Measurements from ENCODE around the gene CRK. TPM values are rescaled to one million over a fixed set of nuclear protein-coding genes. Genes with fewer than 3 reads are reported as not detected.

Gene CRK
- total RNA-seq (ENCODE audit: low replicate concordance): 70.0 and 106 TPM in 2 replicates

DNA sequence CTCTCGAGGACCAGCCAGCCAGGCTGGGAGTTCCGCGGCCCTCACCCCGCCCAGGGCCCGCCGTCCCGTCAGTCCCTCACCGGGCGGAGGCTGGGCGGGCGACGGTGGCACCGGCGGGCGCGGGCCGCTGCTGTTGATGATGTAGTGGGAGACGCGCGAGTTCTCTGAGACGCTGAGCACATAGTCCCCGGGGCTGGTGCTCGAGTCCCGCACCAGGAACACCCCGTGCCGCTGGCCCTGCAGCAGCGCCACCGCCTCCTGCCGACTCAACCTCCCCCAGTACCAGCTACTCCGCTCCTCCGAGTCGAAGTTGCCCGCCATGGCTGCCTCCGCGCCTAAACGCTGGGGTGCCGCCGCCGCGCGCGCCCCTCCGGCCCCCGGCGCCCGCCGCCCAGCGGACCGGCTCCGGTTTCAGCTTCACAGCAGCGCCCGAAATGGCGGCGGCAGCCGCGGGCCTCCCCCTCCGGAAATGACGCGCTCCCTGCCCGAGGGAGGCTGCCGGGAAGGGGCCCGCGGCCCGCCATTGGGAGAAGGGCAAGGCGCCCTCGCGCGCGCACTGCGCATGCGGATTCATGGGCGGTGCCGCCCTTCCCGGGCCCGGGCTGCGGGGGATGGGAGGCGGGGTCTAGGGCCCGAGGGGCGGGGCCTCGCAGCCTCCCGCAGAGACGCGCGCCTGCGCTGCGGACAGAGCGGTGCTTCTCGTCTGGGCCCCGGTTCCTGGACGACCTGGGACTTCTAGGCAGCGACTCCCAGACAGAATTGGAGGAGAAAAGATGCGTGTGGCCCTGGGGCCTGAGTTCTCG is at the start of gene CRK:
Gene CRK (minus strand): TSS at position 436 of the 803 bp plus-strand sequence. CDS start 115 bp downstream, at position 321.
- TF ChIP-seq, protein P1, sequence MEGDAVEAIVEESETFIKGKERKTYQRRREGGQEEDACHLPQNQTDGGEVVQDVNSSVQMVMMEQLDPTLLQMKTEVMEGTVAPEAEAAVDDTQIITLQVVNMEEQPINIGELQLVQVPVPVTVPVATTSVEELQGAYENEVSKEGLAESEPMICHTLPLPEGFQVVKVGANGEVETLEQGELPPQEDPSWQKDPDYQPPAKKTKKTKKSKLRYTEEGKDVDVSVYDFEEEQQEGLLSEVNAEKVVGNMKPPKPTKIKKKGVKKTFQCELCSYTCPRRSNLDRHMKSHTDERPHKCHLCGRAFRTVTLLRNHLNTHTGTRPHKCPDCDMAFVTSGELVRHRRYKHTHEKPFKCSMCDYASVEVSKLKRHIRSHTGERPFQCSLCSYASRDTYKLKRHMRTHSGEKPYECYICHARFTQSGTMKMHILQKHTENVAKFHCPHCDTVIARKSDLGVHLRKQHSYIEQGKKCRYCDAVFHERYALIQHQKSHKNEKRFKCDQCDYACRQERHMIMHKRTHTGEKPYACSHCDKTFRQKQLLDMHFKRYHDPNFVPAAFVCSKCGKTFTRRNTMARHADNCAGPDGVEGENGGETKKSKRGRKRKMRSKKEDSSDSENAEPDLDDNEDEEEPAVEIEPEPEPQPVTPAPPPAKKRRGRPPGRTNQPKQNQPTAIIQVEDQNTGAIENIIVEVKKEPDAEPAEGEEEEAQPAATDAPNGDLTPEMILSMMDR (IDR thresholded peaks at IDR 0.05; ENCODE audit: insufficient read depth, low read length): no peak
- peak within 1 kb of the TSS; percentile 94 for H3K4me3 ChIP-seq (ENCODE audit: low read depth, low read length)
- peak; percentile 93 for DNase-seq (ENCODE audit: low read depth)

DNA sequence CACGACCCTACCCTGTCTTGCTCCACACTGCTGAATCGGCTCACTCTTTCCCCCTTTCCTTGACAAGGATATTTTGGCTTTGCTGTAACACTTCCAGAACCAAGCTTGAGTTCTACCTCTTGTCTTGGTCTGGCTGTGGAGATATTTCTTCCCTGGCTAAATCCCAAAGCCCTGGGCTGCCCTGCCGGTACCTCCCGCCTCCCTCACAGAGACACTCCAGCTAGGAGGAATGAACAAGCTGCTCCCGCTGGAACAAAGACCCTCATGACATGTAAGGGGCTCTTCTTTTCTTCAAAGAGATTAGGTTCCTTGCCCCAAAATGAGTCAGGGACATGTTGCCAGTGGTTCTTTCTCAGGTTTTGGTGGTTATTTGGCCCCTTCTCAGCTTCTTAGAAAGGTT is 49.6 kb upstream of the CRK start:
- TF ChIP-seq, protein P1 (IDR thresholded peaks at IDR 0.05; ENCODE audit: insufficient read depth, low read length): no peak
- DNase-seq (ENCODE audit: low read depth): no peak
- H3K4me3 ChIP-seq (ENCODE audit: low read depth, low read length): no peak overlapping the region

DNA sequence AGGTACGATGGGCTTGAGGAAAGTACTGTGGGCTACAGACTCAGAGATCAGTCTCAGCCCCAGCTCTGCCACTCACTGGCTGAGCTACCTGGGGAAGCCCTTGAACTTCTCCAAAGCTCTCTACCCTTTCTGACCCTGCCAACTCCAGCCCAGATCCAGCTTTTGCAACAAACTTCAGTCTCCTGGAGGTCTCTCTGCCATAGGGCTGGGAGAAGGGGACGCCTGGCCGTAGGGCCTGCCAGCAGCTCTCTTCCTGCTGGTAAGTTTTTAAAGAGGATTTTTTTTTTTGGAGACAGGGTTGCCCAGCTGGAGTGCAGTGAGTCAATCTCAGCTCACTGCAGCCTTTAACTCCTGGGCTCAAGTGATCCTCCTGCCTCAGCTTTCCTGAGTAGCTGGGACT is 48.8 kb upstream of the CRK start:
- H3K4me3 ChIP-seq (ENCODE audit: low read depth, low read length): no peak overlapping the region
- TF ChIP-seq, protein P1 (IDR thresholded peaks at IDR 0.05; ENCODE audit: insufficient read depth, low read length): no peak
- DNase-seq (ENCODE audit: low read depth): no peak

DNA sequence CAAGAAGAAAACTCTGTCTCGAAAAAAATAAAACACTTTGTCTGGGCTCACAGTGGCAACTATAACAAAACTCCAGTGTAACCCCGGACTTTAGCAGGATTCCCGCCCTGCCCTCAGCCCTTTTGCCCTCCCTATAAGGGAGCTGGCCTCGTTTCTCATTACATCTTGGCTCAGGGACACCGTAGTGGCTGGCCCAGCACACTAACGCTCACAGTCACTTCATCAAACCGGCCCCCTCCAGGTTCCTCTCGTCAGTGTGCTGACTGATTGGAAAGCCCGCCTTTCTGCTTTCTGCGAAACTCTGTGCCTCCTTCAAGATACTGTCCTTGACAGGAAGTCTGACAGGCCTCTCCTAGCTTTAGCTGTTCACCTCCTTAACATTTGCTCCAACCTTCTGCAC is 47.7 kb upstream of the CRK start:
- H3K4me3 ChIP-seq (ENCODE audit: low read depth, low read length): no peak overlapping the region
- DNase-seq (ENCODE audit: low read depth): no peak
- TF ChIP-seq, protein P1 (IDR thresholded peaks at IDR 0.05; ENCODE audit: insufficient read depth, low read length): no peak

DNA sequence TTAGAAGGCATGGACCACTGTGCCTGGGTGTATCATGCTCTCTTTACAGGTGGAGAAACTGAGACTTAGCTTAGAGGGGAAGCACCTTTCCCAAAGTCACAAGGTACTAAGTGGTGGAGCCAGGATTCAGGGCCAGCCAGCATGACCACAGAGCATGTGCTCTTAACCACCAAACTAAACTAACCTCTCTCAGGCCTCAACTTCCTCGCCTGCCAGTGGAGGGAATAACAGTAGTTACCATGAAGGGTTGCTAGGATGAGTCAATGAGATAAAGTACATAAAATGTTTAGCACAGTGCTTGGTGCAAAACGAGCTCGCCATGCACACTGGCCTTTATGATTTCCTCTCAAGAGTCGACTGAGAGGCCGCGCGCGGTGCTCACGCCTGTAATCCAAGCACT is 42.8 kb upstream of the CRK start:
- peak; percentile 43 for DNase-seq (ENCODE audit: low read depth)
- no peak overlapping the region for H3K4me3 ChIP-seq (ENCODE audit: low read depth, low read length)
- TF ChIP-seq, protein P1 (IDR thresholded peaks at IDR 0.05; ENCODE audit: insufficient read depth, low read length): no peak

DNA sequence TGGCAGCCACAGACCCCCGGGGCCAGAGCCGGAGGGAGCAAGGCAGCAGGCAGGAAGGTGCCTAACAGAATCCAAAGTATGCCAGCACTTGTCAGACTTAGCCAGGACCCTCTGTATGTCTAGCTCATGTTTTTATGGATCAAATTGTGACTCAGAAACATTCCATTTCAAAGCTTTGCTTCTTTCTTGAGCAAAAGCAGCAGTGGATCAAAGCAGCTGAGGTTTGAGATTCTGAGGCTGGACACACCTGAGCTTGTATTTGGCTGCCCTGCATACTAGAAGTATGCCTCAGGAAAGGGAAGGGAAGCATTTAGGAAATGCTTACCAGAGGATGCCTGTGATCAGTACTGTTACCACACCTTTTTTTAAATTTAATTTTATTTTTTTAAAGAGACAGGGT is 42.2 kb upstream of the CRK start:
- DNase-seq (ENCODE audit: low read depth): no peak
- TF ChIP-seq, protein P1 (IDR thresholded peaks at IDR 0.05; ENCODE audit: insufficient read depth, low read length): no peak
- no peak overlapping the region for H3K4me3 ChIP-seq (ENCODE audit: low read depth, low read length)
